Stomach (tissue), 9 donors: ENCODE measurements around the gene CDCA5. TPM values are rescaled to one million over a fixed set of nuclear protein-coding genes. Genes with fewer than 3 reads are reported as not detected.

ENCODE experiments used
- DNase-seq, 2 donors: peaks; one replicate each; pipeline versions ENCODE4 v3.0.0 to v3.0.0-alpha.2; 2013 to 2019
- H3K27ac ChIP-seq, 5 donors: fragments of 200-600 bp in 4 of 5; sonication (generic) in 4 of 5; one replicate each; pipeline ENCODE4 v1.5.1; 2013 to 2019; ENCODE audit warnings: mild to moderate bottlenecking in 1 of 5, moderate library complexity in 1 of 5
- H3K27me3 ChIP-seq, 3 donors: fragments of 200-600 bp; sonication (generic); one replicate each; pipeline ENCODE4 v1.5.1; 2017 to 2019; ENCODE audit warnings: mixed run types in 1 of 3
- H3K36me3 ChIP-seq, 4 donors: fragments of 200-600 bp; sonication (generic); 1 replicate in 3 of 4; 2 replicates in 1 of 4; pipeline ENCODE4 v1.5.1; 2016 to 2019
- H3K4me1 ChIP-seq, 4 donors: fragments of 200-600 bp; sonication (generic); one replicate each; pipeline ENCODE4 v1.5.1; 2016 to 2019
- H3K4me3 ChIP-seq, 4 donors: fragments of 200-600 bp; sonication (generic) in 3 of 4; one replicate each; pipeline ENCODE4 v1.5.1; 2016 to 2019; ENCODE audit warnings: mild to moderate bottlenecking in 1 of 4
- H3K9me3 ChIP-seq, 4 donors: fragments of 200-600 bp; sonication (generic); one replicate each; pipeline ENCODE4 v1.5.1; 2016 to 2019
- CTCF ChIP-seq, 7 experiments: fragments of 450-650 bp in 4 of 7; fragments of 200-600 bp in 3 of 7; sonication (generic) in 3 of 7; IDR thresholded peaks; one replicate each; pipeline ENCODE4 v1.5.1; 2016 to 2019; ENCODE audit warnings: antibody characterized with exemption in 7 of 7, control low read depth in 2 of 7, mild to moderate bottlenecking in 1 of 7
- EP300 ChIP-seq: sonication (generic); formaldehyde crosslinking; IDR thresholded peaks from one replicate; pipeline ENCODE4 v1.6.1; 2017; ENCODE audit warnings: antibody characterized with exemption
- POLR2A ChIP-seq, 4 donors: fragments of 450-650 bp; IDR thresholded peaks; one replicate each; pipeline ENCODE4 v1.6.1; 2016; ENCODE audit warnings: antibody characterized with exemption in 4 of 4, control low read depth in 2 of 4, mild to moderate bottlenecking in 1 of 4, moderate library complexity in 1 of 4
- POLR2AphosphoS5 ChIP-seq, 3 donors: sonication (generic); formaldehyde crosslinking; IDR thresholded peaks; one replicate each; pipeline ENCODE4 v1.6.1; 2016; ENCODE audit warnings: antibody characterized with exemption in 3 of 3
- WGBS, 5 donors: extraction: QIAGEN DNeasy Blood & Tissue Kit in 3 of 5; methylation state at CpG; one replicate each; pipeline versions ENCODE4 v1.1.5 to v1.1.7; 2013 to 2018; 5-methylcytosine and 5-hydroxymethylcytosine counted together
- intact Hi-C: fragments of 100-400 bp; cut with DNase I; formaldehyde crosslinking; loops from one replicate; pipeline ENCODE4 v1.15.1; 2023; ENCODE audit warnings: low total_unique reads
- polyA plus RNA-seq, 3 donors: library from polyadenylated mRNA; stranded (reverse); fragments of 200-250 nt; gene quantifications; one replicate each; pipeline ENCODE4 v1.2.3, GENCODE V29; 2013
- total RNA-seq, 5 donors: library from RNA; depleted of rRNA; stranded (reverse); fragments of >200 nt; gene quantifications; one replicate each; pipeline versions ENCODE4 v1.1.0 to v1.2.3, GENCODE V29; 2014 to 2016
- donor health status: healthy with polysubstance abuse.
- donor health status: Bipolar disorder and iron deficiency.
- donor health status: healthy.

The CDCA5 gene
- total and polyA plus RNA-seq, 8 donors: 1.4 to 9.1 (median 3.1) TPM

- Histone ChIP-seq H3K4me3 (no peak overlapping the region), H3K27ac (no peak overlapping the region), H3K9me3 (no peaks in the 10 kb centered on the region), H3K27me3 (no peaks in the 10 kb centered on the region), H3K36me3 (peaks cover 22 to 45% (median 44%) of the 10 kb centered on the region in 4 donors), H3K4me1 (peaks cover 0 to 10% (median 4%) of the 10 kb centered on the region in 4 donors)
- intact Hi-C loops: no loop called here
- 92 to 100% (median 96%) methylated on average over 4 of the region's 4 CpGs for WGBS, 5 donors
- TF ChIP-seq CTCF (IDR thresholded peaks at IDR 0.05) (no peak), POLR2A (IDR thresholded peaks at IDR 0.05) (no peak)
- no peak for DNase-seq
These were observed 6.8 kb upstream of the CDCA5 start for GRCh38 chr11:65090628-65091027.

GRCh38 chr11:65089621-65090020, 5.8 kb upstream of the CDCA5 start:
- H3K4me1 ChIP-seq: peaks cover 7 to 17% (median 12%) of the 10 kb centered on the region in 4 donors
- no peak overlapping the region for H3K4me3 ChIP-seq
- no peaks in the 10 kb centered on the region for H3K9me3 ChIP-seq
- intact Hi-C loops: no loop called here
- no peak for DNase-seq
- peaks cover 22 to 54% (median 48%) of the 10 kb centered on the region in 4 donors for H3K36me3 ChIP-seq
- WGBS, 5 donors: 88 to 94% (median 93%) methylated on average over 4 of the region's 4 CpGs
- no peak for TF ChIP-seq CTCF (IDR thresholded peaks at IDR 0.05)
- no peak for TF ChIP-seq POLR2AphosphoS5 (IDR thresholded peaks at IDR 0.05)
- TF ChIP-seq EP300: no peak
- no peak for TF ChIP-seq POLR2A (IDR thresholded peaks at IDR 0.05)
- H3K27me3 ChIP-seq: no peaks in the 10 kb centered on the region
- H3K27ac ChIP-seq: no peak overlapping the region

GRCh38 chr11:65087827-65088226, 4.0 kb upstream of the CDCA5 start:
- Histone ChIP-seq H3K4me3 (no peak overlapping the region), H3K36me3 (peaks cover 22 to 54% (median 48%) of the 10 kb centered on the region in 4 donors), H3K27me3 (no peaks in the 10 kb centered on the region), H3K9me3 (no peaks in the 10 kb centered on the region), H3K4me1 (peaks cover 14 to 29% (median 23%) of the 10 kb centered on the region in 4 donors), H3K27ac (no peak overlapping the region)
- WGBS, 5 donors: 92 to 99% (median 97%) methylated on average over 8 to 15 of the region's 15 CpGs
- DNase-seq: no peak
- intact Hi-C loops: no loop called here
- TF ChIP-seq EP300 (no peak), POLR2AphosphoS5 (IDR thresholded peaks at IDR 0.05) (no peak), POLR2A (IDR thresholded peaks at IDR 0.05) (no peak), CTCF (IDR thresholded peaks at IDR 0.05) (no peak)

- Histone ChIP-seq H3K27me3 (no peaks in the 10 kb centered on the region), H3K27ac (no peak overlapping the region), H3K9me3 (no peaks in the 10 kb centered on the region), H3K36me3 (peaks cover 22 to 54% (median 48%) of the 10 kb centered on the region in 4 donors), H3K4me3 (no peak overlapping the region), H3K4me1 (peaks cover 14 to 32% (median 23%) of the 10 kb centered on the region in 4 donors)
- 83 to 92% (median 86%) methylated on average over 11 of the region's 11 CpGs for WGBS, 5 donors
- no peak for DNase-seq
- TF ChIP-seq EP300 (no peak), CTCF (IDR thresholded peaks at IDR 0.05) (no peak), POLR2A (IDR thresholded peaks at IDR 0.05) (no peak), POLR2AphosphoS5 (IDR thresholded peaks at IDR 0.05) (no peak)
- intact Hi-C loops: no loop called here
These were observed 3.4 kb upstream of the CDCA5 start for GRCh38 chr11:65087216-65087615.
